ENCODE measurements around the gene IGF2BP1. TPM values are rescaled to one million over a fixed set of nuclear protein-coding genes. Genes with fewer than 3 reads are reported as not detected.

The IGF2BP1 gene
- total and polyA plus RNA-seq, 2 of the 8 experiments (the other 6 are each of a cell fraction or from before 2014, with no cell fraction given) = 41.6 to 513 TPM

DNA sequence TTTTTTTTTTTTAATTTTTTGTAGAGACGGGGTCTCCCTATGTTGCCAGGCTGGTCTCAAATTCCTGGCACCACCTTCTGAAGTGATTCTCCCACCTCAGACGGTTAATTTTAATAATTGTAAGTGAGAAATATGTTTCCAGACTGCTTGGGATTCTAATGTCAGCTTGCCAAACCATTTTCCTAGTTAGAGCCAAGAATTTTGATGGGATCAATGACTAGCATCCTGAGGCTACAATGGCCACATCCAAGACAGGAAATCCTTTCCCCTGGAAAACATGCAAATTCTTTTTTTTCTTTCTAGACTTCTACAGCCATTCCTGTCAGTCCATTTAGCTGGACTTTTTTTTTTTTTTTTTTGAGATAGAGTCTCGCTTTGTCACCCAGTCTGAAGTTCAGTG is 32.6 kb downstream of the IGF2BP1 start:
- DNase-seq (ENCODE audit: low read depth in 1 of 2, low spot score in 2 of 2) (no peak), FAIRE-seq (no peak)
- ChIA-PET POLR2A (ENCODE audit: partially characterized antibody) (interaction anchor here (0.7 to 10.6 kb wide), 11 partner anchors 9 to 121 kb away, joined by 3 to 141 read pairs (median 4); partner anchors contain the start of gene IGF2BP1), CTCF (ENCODE audit: partially characterized antibody) (interaction anchor here (0.9 to 10.6 kb wide), 15 partner anchors 11 to 151 kb away, joined by 3 to 222 read pairs (median 4); partner anchors contain the start of gene GIP)
- Histone ChIP-seq H3K36me3 (ENCODE audit: control insufficient read depth in 2 of 4, insufficient read depth in 4 of 4, low read length in 3 of 4) (peaks cover 12 to 74% (median 46%) of the 10 kb centered on the region in 4 experiments), H3K27me3 (replicated peaks in 1 of 4; ENCODE audit: control insufficient read depth in 3 of 4, extremely low read depth in 1 of 4, insufficient read depth in 3 of 4, low read length in 3 of 4) (no peaks in the 10 kb centered on the region), H2AK5ac (ENCODE audit: low read depth, low read length) (no peak overlapping the region), H3K23ac (ENCODE audit: insufficient read length) (no peak overlapping the region), H2BK20ac (ENCODE audit: low read length) (no peak overlapping the region), H3K18ac (ENCODE audit: extremely low read depth, low read length) (no peak overlapping the region), H3K79me1 (ENCODE audit: low read depth, low read length) (no peaks in the 10 kb centered on the region; the same call in none of the 2 replicates), H3K23me2 (ENCODE audit: low read depth, low read length) (no peaks in the 10 kb centered on the region; the same call in 1 of the 2 replicates), H4K20me1 (replicated peaks in 1 of 2; ENCODE audit: control insufficient read depth in 1 of 2, insufficient read depth in 2 of 2, low read length in 2 of 2) (peaks cover 0 to 6% of the 10 kb centered on the region in 2 experiments), H2BK5ac (ENCODE audit: low read depth, low read length) (no peak overlapping the region), H2BK15ac (ENCODE audit: low read length) (no peak overlapping the region), H3K27ac (ENCODE audit: low read depth, low read length) (no peak overlapping the region), H3K4me2 (ENCODE audit: insufficient read depth in 1 of 2, low read depth in 2 of 2, low read length in 2 of 2) (no peak overlapping the region), H3K14ac (ENCODE audit: insufficient read length) (no peak overlapping the region), H3K4ac (replicated peaks; ENCODE audit: insufficient read length, low read depth, low read length) (no peak overlapping the region), H2AFZ (ENCODE audit: low read length) (no peak overlapping the region), H4K91ac (replicated peaks; ENCODE audit: insufficient read length, low read length) (no peak overlapping the region), H4K8ac (ENCODE audit: extremely low read depth, insufficient read depth, low read length) (no peak overlapping the region), H3K4me1 (replicated peaks in 1 of 4; ENCODE audit: control insufficient read depth in 3 of 4, insufficient read depth in 4 of 4, low read length in 3 of 4) (peaks cover 0 to 7% (median 1%) of the 10 kb centered on the region in 4 experiments; a peak in 6 of 7 replicates), H4K5ac (ENCODE audit: insufficient read length, low read depth, low read length) (no peak overlapping the region), H3K9ac (replicated peaks in 1 of 4; ENCODE audit: extremely low read depth in 1 of 4, low read depth in 3 of 4, low read length in 3 of 4) (no peak overlapping the region), H3K56ac (replicated peaks; ENCODE audit: insufficient read length, low read depth, low read length) (no peak overlapping the region), H2BK120ac (replicated peaks; ENCODE audit: low read depth, low read length) (no peak overlapping the region), H2BK12ac (ENCODE audit: low read depth, low read length) (no peak overlapping the region), H3K9me3 (ENCODE audit: insufficient read depth in 2 of 2, low read depth in 1 of 2, low read length in 1 of 2) (no peaks in the 10 kb centered on the region), H3K4me3 (ENCODE audit: extremely low read depth in 1 of 4, insufficient read depth in 2 of 4, low read depth in 3 of 4, low read length in 4 of 4) (no peak overlapping the region), H3K79me2 (ENCODE audit: control insufficient read depth in 1 of 2, insufficient read depth in 2 of 2, low read length in 2 of 2) (peaks cover 3 to 44% of the 10 kb centered on the region in 2 experiments; a peak in 2 of 4 replicates)
- 95% methylated on average over 2 of the region's 3 CpGs; no CpG with 5 or more reads in 1 of the 2 experiments for WGBS, 2 experiments (ENCODE audit: extremely low coverage in 1 of 2, insufficient coverage in 1 of 2, insufficient read length in 1 of 2, insufficient replicate concordance in 2 of 2, low coverage in 1 of 2, low lambda C conversion rate in 2 of 2, missing lambda C conversion rate in 1 of 2)
- TF ChIP-seq CHD1 (IDR thresholded peaks at IDR 0.05; ENCODE audit: low read depth, low read length) = no peak
- no peak for TF ChIP-seq CEBPB (IDR thresholded peaks at IDR 0.05; ENCODE audit: low read depth, low read length)
- TF ChIP-seq JUN (IDR thresholded peaks at IDR 0.05; ENCODE audit: low read depth, low read length) = no peak
- no peak for TF ChIP-seq ATF2 (IDR thresholded peaks at IDR 0.05; ENCODE audit: low read length)
- TF ChIP-seq, protein P1, sequence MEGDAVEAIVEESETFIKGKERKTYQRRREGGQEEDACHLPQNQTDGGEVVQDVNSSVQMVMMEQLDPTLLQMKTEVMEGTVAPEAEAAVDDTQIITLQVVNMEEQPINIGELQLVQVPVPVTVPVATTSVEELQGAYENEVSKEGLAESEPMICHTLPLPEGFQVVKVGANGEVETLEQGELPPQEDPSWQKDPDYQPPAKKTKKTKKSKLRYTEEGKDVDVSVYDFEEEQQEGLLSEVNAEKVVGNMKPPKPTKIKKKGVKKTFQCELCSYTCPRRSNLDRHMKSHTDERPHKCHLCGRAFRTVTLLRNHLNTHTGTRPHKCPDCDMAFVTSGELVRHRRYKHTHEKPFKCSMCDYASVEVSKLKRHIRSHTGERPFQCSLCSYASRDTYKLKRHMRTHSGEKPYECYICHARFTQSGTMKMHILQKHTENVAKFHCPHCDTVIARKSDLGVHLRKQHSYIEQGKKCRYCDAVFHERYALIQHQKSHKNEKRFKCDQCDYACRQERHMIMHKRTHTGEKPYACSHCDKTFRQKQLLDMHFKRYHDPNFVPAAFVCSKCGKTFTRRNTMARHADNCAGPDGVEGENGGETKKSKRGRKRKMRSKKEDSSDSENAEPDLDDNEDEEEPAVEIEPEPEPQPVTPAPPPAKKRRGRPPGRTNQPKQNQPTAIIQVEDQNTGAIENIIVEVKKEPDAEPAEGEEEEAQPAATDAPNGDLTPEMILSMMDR (IDR thresholded peaks at IDR 0.05; ENCODE audit: control extremely low read depth in 1 of 3, insufficient read depth in 1 of 3, low read depth in 1 of 3, low read length in 3 of 3) = no peak
- TF ChIP-seq BCL11A (IDR thresholded peaks at IDR 0.05; ENCODE audit: low read depth in 2 of 2, low read length in 2 of 2) = no peak
- TF ChIP-seq JUND (IDR thresholded peaks at IDR 0.05; ENCODE audit: low read length) = no peak
- no peak for TF ChIP-seq KDM1A (IDR thresholded peaks at IDR 0.05; ENCODE audit: borderline replicate concordance, low read length)
- TF ChIP-seq RNF2 (IDR thresholded peaks at IDR 0.05; ENCODE audit: borderline replicate concordance, low read depth, low read length, missing control alignments, poor library complexity, severe bottlenecking) = no peak
